OCI-LY1 (cell line): ENCODE results near the gene E2F8.

Experiments
- CTCF ChIP-seq: fragments of 200-600 bp; sonication (generic), shearing (Covaris generic); IDR thresholded peaks from 2 replicates; pipeline ENCODE4 v1.5.1; 2017; ENCODE audit warnings: mild to moderate bottlenecking, antibody characterized with exemption, low read length, moderate library complexity, mixed read lengths
- EZH2 ChIP-seq: fragments of 200-600 bp; sonication (generic), shearing (Covaris generic); IDR thresholded peaks from 2 replicates; pipeline ENCODE4 v1.8.0; 2017; ENCODE audit warnings: borderline replicate concordance, mixed run types, mild to moderate bottlenecking, antibody characterized with exemption, low read length, moderate library complexity, mixed read lengths

GRCh38 chr11:19176629-19177186, 64.0 kb downstream of the E2F8 start:
- TF ChIP-seq CTCF (no peak), EZH2 (no peak)
